HG03565 (cell line): Measurements from ENCODE around the gene PLB1.

Source experiments
- ATAC-seq: cut with Tn5 transposase; IDR thresholded peaks from one replicate; pipeline ENCODE4 v1.9.1; 2021; ENCODE audit warnings: mild to moderate bottlenecking, moderate library complexity; ENCODE audit not compliant: unreplicated experiment

Gene PLB1

DNA sequence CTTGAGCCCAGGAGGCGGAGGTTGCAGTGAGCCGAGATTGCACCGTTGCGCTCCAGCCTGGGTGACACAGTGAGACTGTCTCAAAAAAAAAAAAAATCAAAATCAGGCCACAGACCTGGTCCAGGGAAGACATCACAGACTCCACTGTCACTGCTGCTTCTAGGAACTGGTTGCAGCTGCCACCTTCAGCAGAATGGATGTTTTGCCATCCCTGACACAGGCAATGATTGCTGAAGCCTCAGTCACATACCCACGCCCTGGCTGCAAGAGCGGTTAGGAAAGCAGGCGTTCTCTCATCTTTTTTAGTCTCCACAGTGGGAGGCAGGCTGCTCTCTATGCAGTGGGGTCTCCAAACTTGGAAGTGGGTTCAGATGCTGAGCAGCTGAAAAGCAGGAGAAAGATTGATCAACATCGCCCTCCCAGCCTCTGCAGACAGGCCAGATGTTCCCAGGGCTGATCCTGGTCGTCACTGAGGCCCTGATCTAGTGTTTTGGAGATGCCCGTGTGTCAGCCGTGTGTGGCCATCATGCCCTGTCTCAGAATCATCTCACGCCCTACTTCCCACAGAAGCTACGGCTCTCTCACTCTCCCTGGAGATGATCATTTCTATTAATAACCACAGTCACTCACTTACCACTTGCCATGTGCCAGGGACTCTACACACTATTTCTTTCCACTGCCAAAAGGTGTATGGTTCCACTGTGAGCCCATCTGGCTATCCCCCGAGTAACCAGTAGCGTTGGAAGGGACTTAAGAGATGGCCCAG is 91.8 kb downstream of the PLB1 start:
- ATAC-seq = no peak

DNA sequence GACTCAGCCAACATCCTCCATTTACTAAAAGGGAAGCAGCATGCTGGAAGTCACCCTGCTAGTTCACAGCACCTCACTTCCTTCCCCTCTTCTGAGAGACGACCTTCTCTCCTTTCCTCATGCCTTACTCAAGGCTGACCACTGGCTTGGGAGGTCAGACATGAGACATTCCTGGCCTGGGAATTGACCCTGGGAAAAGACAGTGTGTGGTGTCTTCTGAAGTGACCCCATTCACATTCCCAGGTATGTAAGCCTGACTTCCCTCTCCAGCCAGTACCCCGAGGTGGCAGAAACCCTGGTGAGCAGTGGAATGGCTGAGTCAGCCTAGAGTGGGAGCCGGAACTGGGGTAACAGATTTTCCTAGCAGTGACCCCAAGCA is 92.4 kb downstream of the PLB1 start:
- ATAC-seq = no peak

DNA sequence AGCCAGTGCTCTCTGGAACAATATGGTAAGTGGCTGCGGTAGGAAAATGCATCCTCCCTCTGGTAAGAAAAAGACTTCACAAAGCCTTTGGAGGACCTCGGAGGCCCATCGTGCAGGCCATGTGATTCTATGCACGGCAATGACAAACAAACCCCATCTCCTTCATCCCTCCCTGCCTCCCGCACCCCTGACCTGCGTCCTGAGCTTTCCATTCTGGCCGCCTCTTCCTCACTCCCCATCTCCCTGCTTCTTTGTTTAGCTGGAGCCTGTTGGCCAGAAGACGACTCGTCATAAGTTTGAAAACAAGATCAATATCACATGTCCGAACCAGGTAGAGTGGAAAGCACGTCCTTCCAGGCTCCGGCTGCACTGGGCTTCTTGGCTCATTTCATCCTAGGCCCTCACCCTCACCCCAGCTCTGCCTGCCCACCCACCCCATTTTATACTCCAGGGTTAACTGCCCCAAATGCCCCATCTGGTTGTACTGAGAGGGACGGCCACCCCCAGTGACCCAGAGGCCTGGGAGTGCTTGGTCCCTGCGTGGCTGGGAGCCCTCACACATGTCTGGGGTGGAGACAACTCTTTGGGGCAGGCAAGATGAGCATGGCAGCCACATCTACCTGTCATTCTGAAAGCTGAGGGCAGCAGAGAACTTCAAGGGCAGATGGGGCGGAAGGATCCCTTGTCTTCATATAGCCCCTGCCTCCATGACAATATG is 94.0 kb downstream of the PLB1 start:
- no peak for ATAC-seq

DNA sequence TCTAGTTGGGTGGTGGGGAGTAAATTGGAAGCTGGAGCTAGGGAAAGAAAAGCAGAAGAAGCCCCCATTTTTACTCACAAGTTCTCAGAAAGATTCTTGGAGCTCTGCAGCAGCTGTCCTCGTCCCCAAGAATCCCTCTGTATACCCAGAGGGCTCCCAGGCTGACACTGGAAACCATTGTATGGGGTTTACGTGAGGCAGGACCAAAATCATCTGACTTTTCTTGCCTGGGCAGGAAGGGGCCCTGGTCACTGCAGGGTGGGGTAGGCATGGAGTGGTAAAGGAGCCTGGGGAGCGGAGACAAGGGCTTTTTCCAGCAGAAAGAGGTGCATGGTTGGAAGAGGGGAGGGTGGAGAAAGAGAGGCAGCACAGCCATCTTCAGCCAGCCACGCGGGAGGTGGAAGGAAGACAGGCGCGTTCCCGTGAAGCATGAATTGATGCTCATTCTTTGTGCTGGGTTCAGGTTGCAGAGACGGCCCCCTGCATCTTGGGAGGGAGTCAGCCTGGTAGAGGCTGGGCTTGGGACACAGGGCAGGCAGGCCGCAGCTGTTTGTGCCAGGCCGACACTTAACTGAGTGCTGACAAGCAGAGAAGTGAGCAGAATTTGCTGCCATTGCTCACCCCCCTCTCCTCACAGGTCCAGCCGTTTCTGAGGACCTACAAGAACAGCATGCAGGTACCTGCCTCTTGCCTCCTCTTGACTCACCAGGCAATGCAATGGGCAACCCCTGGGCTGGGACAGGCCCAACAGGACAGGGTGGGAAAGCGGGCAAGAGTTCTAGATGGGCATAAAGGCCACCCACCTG is 94.8 kb downstream of the PLB1 start:
- ATAC-seq = no peak

DNA sequence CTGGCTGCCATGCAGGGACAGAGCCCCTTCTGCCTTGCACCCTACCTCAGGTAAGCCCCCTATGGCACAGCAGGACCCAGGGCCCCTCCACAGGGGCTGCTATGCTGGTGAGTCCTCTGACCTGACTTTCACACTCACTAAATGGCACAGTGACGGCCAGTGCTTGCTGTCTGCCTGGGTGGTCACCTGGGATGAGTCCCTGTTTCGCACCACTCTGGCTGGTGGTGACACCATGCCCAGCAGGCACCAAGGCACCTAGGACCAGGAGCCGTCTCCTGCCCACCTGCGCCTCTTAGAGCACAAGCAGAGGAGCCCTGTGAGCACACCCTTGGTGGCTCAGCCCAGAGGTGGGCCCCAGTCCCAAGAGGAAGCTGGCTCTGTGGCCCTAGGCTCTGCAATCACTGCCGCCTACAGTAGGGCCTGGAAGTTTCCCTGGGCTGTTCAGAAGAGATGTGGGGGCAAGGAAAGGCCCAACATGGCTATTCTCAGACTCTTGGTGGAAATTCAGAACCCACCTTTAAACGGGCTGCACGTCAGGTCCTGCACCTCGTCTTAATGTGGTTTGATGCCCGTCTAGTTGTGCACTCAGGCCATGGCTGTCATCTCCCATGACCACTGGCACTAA is 96.0 kb downstream of the PLB1 start:
- no peak for ATAC-seq

DNA sequence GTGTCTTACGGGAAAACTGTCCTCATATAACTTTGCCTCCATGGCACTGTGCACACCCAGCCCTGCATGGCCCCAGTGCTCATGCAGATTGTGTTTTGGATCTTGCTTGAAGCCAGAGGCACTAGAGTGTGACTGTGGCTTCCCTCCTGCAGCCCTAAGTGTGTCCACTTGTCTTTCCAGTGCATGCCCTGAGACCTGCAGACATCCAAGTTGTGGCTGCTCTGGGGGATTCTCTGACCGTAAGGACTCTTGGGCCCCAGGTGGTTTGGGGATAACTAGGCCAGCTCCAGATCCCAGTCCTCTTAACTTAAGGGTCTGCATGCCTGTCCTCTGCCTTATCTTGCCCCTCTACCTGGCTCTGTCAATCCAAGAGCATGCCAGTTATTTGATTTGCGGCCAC is 96.6 kb downstream of the PLB1 start:
- ATAC-seq = no peak

DNA sequence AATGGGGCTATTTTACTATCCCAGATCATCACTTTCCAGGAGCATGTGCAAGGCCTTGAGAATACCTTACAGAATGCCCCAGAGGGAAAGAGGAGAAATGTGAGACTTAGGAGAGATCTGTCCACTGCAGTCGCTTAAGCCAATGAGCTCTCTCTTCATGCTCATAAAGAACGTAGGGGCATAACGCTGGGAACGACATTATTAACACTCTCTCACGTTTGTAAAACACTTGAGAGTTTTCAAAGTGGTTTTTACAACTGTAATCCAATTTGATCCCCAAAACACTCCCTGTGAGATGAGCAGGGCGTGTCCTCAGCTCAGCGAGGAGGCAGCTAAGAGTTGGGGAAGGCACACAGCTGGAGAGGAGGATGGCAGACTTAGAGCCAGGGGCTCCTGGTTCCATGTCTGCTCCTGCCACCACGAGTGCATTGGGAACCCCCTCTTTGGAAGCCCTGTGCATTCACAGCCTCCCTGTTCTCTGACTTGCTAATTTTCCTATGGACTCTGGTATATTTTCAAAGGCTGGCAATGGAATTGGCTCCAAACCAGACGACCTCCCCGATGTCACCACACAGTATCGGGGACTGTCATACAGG is 97.4 kb downstream of the PLB1 start:
- no peak for ATAC-seq

DNA sequence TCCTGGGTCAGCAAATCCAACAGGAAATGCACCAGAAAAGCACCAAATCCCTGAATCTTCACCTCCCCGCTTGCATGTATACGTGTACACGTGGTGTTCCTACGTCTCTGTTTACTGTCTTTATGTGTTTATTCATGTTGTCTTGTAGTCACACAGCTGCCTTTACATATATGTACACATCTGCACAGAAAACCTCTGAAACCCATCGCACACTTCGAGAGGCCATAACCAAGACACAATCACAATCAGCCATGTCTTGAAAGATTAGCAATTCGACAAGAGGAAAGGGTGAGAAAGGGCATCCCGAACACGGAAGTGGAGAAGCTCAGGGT is 98.1 kb downstream of the PLB1 start:
- no peak for ATAC-seq

DNA sequence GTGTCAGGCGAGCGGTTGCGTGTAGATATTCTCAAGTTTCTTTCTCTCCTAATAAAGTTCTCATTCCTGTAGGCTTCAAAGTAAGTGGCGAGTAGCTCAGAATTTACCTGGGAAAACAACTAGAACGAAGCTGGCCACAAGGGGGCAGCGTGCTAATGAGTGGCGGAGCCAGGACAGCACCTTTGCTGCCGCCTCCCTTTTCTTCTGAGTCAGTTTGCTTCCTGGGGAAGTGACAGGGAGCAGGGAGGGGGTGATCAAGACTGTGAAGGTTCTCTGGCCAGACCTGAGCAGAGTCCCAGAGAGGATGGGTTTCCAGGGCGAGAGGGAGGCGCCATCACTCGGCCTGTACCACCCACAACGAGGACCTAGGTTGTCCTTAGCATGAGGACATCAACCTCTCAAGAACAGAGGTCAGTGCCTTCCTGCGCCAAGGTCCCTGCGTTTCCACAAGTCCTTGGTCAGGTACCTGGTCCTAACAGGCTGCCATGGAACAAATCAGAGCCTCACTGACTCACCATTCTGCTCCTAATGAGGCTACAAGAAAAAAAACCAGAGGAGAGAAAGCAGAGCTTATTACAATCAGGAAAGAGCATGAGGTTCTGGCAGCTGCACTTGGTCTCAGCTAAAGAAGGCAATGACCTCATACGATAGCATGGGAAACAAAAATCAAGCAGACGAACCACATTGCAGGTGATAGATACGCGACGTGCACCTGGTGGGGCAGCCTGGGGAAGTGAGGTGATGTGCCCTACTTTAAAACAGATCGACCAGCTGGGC is 98.7 kb downstream of the PLB1 start:
- ATAC-seq = no peak

DNA sequence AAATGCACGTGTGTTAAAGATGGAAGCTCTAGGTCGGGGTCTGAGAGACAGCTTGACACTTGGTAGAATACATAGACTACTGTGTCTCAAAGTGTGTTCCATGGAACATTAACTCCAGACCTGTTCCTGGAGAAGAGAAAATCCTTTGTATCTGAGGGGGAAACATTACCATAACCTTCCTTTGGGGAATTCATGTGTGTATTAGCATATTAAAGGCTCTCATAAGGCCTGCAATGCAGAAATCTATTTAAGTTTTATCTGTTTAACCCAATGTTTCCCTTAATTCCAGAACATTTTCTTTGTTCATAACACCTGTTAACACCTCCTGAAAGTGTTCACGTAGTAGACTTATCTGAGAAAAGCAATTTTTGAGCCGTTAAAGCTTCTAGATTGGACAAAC is 99.5 kb downstream of the PLB1 start:
- no peak for ATAC-seq

DNA sequence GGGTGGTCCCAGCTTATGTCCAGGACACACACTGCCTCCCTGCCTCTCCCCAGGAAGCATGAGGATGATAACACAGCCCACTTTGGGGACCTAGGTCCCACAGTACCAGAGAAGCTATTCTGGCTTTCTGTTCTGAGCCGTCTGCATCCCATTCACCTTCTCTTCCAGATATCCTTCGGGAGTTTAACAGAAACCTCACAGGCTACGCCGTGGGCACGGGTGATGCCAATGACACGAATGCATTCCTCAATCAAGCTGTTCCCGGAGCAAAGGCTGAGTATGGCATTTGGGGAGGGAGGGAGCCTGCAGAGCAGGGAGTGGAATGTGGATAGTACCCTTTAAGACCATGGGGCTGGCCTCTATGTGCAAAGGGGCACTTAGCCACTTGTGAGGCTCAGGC is 102.6 kb downstream of the PLB1 start:
- ATAC-seq = no peak

DNA sequence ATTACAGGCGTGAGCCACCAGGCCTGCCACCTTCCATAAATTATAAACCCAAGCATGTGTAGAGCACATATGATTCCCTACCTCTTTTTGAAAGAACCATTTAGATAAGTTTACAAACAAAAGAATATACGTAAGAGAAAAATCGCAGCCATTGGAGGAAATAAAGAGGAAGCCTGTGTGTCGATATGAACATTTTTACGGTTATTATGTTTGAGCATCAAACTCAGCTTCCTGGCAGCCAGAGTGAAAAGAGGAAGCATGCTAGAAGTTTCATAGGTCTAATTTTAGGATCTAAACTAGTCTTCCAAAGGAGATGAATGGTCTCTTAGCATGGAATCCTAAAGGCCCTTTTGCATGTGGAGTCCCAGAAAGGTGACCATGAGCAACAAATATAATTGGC is 104.3 kb downstream of the PLB1 start:
- ATAC-seq = no peak

DNA sequence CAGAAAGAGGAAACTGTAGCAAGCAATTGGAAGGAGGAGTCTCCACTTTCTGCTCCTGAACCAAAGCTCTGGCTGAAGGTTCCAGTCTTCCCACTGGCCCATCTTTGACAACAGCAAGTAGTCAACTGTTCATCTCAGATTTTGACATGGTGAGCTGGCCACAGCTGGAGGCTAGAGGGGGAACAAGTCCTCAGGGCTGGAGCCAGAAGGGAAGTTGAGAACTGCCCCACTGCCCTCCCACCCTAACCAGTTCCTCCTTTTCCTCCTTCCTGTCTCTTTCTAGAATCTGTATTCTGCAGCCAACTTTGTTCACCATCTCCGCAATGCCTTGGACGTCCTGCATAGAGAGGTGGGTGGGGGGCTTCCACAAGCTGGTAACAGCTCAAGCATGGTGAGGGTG is 105.8 kb downstream of the PLB1 start:
- ATAC-seq = no peak

DNA sequence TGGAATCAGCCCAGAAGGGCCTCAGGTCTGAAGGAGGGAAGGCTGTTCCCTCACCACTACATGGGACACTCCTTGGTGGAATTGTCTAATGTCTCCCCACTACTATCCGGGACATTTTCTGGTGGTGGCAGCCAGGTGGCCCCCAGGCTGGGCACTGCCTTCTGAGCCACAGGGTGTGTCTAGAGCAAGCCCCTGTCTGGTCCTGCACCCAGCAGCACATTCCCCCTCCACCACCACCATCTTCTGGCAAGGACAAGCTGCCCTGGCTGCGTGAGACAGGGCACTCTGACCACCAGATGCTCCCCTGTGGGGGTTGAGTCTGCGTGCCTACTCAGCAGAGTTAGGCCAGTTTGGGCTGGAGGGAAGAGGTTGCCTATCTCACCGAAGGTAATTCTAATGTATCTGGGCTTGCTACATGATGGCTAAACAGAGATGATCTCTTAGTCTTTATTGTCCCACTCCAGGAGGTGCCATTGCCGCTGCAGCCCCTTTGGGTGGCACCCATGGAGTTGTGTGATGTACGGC is 106.3 kb downstream of the PLB1 start:
- ATAC-seq = no peak

DNA sequence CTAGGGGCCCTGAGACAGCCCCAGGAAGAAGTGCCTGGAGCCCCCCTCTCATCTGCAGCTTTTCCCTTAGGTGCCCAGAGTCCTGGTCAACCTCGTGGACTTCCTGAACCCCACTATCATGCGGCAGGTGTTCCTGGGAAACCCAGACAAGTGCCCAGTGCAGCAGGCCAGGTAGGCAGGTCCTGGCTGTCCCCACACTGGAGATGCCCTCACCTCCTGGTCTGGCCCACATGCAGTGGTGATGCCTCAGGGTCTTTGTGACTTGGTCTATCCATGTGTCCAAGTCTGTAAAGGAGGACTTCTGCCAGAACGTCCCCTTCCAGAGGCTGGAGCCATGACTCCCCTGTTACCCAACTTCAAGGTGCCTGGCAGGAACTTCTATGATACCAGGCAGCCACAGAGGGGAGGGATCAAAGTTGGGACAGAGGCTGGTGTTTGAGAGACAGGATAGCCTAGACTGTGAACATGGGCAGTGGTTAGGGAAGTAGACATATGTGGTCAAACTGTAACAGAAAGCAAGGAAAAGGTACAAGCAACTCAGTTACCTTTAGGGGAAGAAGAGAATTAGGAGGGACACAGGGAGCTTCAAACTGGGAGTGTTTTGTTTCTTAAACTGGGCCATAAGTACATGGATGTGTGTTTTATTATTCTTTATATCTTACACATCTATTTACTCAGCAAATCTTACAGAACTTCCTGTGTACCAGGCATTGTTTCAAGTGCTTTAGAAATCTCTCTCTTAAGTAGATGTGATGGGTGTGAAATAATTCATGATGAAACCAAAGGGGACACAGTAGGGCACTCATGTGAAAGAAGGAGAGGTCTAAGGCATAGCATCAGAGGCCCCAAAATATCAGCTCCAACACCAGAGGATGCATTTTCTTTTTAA is 107.1 kb downstream of the PLB1 start:
- ATAC-seq = no peak

DNA sequence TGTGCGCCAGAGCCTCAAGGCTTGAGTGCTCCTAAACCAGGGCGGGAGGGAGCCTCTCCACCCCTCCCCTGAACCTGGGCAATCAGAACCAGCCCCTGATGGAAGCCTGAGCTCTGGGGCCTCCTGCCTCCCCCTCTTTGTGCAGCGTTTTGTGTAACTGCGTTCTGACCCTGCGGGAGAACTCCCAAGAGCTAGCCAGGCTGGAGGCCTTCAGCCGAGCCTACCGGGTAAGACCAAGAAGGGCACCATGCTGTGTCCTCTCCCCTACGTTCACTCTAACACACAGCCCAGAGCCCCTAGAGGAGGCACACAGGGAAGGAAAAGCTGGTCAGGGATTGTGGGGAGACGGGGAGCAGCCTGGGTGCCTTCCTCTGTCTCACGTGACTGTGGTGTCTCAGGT is 108.0 kb downstream of the PLB1 start:
- ATAC-seq = no peak

DNA sequence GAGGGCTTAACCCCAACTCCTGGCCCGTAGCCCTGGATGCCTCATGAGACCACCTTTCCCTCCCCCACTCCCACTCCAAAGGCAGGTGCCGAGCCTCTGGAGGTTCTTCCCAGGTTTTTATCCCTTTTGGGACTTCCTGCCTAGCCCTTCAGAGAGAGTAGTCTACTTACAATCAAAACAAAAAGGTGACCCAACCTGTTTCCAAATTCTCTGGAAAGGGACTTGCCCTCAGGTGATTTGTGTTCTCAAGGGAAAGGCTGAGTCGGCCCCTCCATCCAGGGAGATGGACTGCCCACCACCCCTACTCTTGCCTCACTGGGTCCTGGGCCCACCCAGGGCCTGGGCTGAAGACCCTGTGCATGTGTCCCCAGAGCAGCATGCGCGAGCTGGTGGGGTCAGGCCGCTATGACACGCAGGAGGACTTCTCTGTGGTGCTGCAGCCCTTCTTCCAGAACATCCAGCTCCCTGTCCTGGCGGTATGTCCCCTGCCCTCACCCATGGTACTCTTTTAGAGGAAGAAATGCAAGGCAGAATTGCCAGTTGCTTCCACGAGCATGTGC is 108.5 kb downstream of the PLB1 start:
- ATAC-seq = no peak

DNA sequence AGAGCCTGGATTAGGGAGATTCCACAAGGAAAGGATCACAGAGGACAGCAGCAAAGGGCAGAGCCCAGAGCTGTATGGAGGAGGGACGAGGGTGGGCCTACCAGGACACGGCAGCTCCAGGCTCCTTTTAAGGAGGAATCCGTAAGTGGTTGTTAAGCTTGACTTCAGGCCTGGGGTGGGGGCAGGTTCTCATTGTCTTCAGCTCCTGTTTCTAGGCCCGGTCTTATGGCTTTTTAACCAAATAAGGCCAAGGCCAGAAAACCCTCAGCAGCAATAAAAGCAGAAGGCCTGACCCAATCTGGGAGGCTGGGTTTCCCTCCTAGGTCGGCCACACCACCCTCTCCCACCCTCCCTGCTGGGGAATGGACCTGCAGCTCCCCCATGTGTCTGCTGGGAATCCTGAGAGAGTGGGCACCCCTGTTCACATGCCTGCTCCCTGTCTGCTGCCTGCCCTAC is 111.2 kb downstream of the PLB1 start:
- ATAC-seq = no peak
